GM06990 (cell line): Measurements from ENCODE around the gene CD2BP2.

Experiments
- DNase-seq: peaks from one replicate; pipeline ENCODE4 v3.0.0-alpha.2; 2011; ENCODE audit not compliant: insufficient read length; ENCODE audit errors: extremely low read depth
- H3K27me3 ChIP-seq: replicated peaks from 2 replicates; pipeline ENCODE4 v1.6.0; 2011; ENCODE audit warnings: low read length; ENCODE audit not compliant: control insufficient read depth, insufficient read depth
- H3K36me3 ChIP-seq: 2 replicates; pipeline ENCODE4 v1.5.1; 2011; ENCODE audit warnings: low read length; ENCODE audit not compliant: control insufficient read depth, insufficient read depth
- H3K4me3 ChIP-seq: replicated peaks from 2 replicates; pipeline ENCODE4 v1.5.1; 2011; ENCODE audit warnings: low read depth, mild to moderate bottlenecking, control low read depth, low read length
- CTCF ChIP-seq: IDR thresholded peaks from 2 replicates; pipeline ENCODE4 v1.5.1; 2011; ENCODE audit warnings: low read length, control low read depth, mild to moderate bottlenecking, inconsistent platforms; ENCODE audit not compliant: insufficient read depth, poor library complexity, severe bottlenecking

Gene CD2BP2

GRCh38 chr16:30368122-30368791 is 13.1 kb upstream of the CD2BP2 start:
- Histone ChIP-seq H3K36me3 (peaks cover 8% of the 10 kb centered on the region), H3K4me3 (peak overlapping the region; percentile 90), H3K27me3 (no peaks in the 10 kb centered on the region)
- no peak for TF ChIP-seq CTCF
- no peak for DNase-seq

- DNase-seq = no peak
- Histone ChIP-seq H3K4me3 (peak overlapping the region; percentile 90), H3K36me3 (peaks cover 8% of the 10 kb centered on the region), H3K27me3 (no peaks in the 10 kb centered on the region)
- TF ChIP-seq CTCF = no peak
Measured at GRCh38 chr16:30367349-30368009, 12.4 kb upstream of the CD2BP2 start.

DNA sequence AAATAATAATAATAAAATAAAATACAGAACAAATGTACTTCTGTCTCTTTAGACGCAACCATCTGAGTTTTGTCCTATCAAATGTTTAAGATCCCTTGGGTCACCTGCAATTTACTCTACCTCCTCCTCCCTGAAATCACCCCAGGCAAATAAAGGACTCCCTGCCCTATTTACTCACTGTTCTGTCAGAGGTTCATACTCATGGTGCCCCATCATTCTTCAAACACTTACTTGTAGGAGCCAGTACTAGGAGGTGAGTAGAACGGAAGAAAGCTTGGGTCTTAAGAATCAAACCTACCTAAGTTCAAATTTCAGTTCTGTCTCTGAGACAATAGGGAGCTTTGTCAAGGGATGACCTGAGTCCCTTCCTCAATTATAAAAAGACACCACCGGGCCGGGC is 11.4 kb upstream of the CD2BP2 start:
- TF ChIP-seq CTCF = no peak
- H3K27me3 ChIP-seq = no peaks in the 10 kb centered on the region
- H3K36me3 ChIP-seq = peaks cover 8% of the 10 kb centered on the region
- no peak for DNase-seq
- H3K4me3 ChIP-seq = no peak overlapping the region

DNA sequence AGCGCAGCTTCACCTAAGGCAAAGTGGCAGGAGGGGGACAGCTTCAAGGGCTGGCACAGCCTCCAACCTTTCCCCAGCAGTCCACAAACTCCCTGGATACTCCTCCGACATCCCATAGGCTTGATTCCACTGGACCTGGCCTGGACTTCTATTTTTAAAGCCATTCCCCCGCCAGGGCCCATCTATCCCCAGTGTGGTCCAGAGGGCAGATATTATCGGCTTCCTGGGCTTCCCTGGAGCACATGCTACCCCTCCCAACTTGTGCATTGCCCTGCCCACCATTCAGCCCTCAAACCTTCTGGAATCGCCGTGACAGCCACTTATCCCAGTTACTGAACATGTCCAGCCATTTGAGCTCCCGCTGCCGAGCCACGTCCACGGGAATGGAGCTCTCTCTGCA is 10.1 kb upstream of the CD2BP2 start:
- no peak for DNase-seq
- Histone ChIP-seq H3K4me3 (no peak overlapping the region), H3K36me3 (peaks cover 8% of the 10 kb centered on the region), H3K27me3 (no peaks in the 10 kb centered on the region)
- TF ChIP-seq CTCF = no peak

DNA sequence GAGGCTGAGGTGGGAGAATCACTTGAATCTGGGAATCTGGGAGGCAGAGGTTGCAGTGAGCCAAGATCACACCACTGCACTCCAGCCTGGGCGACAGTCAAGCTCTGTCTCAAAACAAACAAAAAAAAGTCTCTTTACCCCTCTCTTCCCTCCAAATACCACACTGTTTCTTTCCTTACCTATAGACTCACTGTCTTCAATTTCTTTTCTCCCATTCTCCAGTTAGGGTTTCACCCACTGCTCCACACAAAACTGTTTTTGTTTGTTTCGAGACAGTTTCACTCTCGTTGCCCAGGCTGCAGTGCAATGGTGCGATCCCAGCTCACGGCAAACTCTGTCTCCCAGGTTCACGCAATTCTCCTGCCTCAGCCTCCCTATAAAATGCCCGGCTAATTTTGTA is 6.1 kb upstream of the CD2BP2 start:
- Histone ChIP-seq H3K4me3 (no peak overlapping the region), H3K27me3 (no peaks in the 10 kb centered on the region), H3K36me3 (peaks cover 19% of the 10 kb centered on the region)
- no peak for DNase-seq
- no peak for TF ChIP-seq CTCF
